HG03045 (cell line): ENCODE results near the gene INO80D.
A peak's percentile ranks its signal among the peaks of the same experiment; 100 is the strongest.
"Not testable (repeated sequence)": the region's sequence is repeated elsewhere in the genome, so short reads cannot be mapped to it uniquely, and the experiment has no call there.

Source experiments
- ATAC-seq: cut with Tn5 transposase; IDR thresholded peaks from one replicate; pipeline ENCODE4 v1.9.1; 2021; ENCODE audit warnings: mild to moderate bottlenecking, moderate library complexity; ENCODE audit not compliant: unreplicated experiment

INO80D gene

DNA sequence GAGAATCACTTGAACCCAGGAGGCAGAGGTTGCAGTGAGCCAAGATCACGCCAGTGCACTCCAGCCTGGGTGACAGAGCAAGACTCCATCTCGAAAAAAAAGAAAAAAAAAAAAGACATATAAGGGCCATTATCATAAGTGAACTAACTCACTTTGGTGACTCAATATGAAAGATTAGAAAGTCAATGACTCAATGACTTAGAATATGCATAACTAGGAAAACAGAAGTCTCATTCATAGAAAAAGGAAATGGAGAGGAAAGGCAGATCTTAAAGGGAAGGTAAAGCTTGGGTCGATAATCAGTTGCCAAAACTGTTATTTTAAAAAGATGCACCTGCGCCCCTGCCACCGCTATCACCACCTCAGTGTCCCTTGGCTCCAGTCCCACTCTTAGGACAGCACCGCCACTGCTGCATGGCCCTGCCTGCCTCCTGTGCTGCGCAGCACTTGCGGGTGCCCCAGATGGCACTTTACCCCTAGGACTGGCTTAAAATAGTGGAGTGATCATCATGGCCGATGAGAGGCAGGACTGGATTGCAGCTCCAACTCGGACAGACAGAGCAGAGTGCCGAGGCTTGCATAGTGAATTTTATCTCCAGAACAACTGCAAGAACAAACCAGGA lies 54.7 kb downstream of the INO80D start:
- ATAC-seq = peak; percentile 43

- ATAC-seq = no peak
Measured at GRCh38 chr2:206028101-206028500, 57.9 kb downstream of the INO80D start.

GRCh38 chr2:206023183-206023582 lies 62.8 kb downstream of the INO80D start:
- no peak for ATAC-seq

DNA sequence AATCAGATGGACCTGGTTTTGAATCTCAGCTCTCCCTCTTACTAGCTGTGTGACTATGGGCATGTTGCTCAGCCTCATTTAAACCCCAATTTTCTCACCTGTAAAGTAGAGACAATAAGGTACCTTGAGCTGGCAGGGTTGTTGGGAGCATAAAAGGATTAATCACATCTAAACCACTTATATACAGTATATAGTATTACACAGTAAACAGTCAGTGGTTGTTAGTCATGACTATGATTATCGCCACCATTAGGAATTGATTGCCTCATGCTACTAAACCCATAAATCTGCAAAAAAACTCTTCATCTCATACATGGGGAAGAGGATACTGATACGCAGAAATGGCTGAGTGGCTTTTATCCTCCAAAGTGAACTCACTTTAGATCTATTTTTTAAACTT lies 65.8 kb downstream of the INO80D start:
- ATAC-seq = no peak

- not testable (repeated sequence) for ATAC-seq
Measured at GRCh38 chr2:206015746-206016145, 70.2 kb downstream of the INO80D start.

- ATAC-seq = no peak
Measured at GRCh38 chr2:206011795-206012194, 74.2 kb downstream of the INO80D start.

GRCh38 chr2:206011018-206011614 lies 74.9 kb downstream of the INO80D start:
- no peak for ATAC-seq

DNA sequence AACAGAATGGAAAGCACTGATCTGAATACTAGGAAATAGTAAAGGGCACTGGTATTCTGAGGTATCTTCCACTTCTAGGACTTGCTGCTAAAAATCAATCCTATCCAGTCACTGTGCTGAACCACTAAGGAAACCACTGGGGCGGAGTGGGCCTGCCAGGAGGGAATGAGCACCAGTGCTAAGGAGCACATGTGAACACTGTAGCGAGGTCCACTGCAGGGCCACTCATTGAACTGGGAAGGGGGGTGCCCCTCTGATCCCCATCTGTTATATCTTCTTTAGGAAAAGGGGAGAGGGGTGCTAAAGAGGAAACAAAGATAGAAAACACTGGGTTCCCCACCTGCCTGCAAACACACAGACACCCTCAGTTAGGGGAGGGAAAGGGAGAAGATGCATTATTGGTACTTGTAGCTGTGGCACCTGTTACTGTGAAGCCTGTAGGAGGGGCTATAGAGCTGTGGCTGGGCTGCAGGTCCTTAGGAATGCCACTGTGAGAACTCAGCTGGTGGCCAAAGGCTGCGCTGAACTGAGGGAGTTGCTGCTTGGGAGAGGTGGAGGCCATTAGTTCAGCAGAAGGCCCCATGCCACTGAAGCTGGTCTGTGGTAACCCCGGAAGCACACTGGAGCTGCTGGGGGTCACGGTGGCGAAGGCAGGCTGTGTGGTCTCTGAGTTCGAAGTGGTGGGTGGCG lies 81.8 kb downstream of the INO80D start:
- no peak for ATAC-seq

GRCh38 chr2:206002440-206002839 lies 83.5 kb downstream of the INO80D start:
- ATAC-seq = no peak

GRCh38 chr2:206001912-206002311 lies 84.1 kb downstream of the INO80D start:
- ATAC-seq = no peak

DNA sequence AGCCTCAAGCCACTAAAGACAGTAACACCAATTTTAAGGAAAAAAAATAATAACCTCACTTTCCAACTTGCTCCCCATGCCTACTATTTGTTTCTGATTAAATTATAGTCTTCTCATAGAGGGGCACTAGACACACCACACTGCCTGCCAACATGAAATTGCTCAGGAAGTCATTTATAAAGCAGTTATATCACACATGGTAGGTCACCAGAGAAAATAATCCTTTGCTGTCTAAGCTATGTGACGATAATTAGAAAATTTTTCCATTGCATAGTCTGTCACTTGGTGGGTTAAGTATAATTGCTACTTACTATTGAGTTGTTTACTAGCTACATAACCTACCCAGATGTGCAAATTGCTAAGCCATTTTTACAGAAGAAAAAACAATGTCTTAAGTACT lies 85.2 kb downstream of the INO80D start:
- no peak for ATAC-seq

DNA sequence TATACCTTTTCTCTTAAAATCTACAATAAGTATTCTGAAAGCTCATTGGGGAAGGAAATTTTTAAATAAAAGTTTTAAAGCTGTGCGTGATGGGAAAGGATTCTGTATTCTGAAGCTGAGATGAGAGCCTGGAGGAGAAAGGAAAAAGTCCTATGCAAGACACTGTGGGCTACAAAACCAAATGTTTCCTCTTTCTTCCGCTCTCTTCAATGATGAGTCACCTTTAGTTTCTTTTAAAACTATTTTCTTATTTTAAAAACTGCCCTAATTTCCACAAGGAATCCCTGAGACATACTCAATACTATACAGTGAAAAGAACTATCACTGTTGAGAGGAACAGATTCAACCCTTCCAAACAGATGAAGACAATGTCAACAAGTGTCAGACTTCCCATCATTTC lies 87.4 kb downstream of the INO80D start:
- no peak for ATAC-seq

DNA sequence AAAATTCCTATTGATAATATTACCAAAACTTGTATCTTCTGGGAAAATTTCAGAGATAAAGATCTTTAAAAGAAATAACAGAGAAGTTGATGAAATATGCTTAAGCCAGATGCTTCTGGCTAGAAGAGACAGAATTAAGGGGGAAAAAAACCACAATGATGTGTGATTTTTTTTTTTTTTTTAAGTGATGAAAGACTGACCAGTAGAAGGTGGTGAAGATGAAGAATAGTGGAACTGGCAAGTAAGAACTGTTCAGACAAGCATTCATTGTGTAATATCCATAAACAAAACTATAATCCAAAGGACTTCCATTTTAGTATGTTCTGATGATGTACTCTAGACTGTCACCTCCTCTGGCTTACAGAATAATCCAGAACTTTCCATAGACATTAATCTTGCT lies 89.8 kb downstream of the INO80D start:
- ATAC-seq = no peak

GRCh38 chr2:205995260-205995659 lies 90.7 kb downstream of the INO80D start:
- no peak for ATAC-seq

GRCh38 chr2:205994344-205994743 lies 91.6 kb downstream of the INO80D start:
- ATAC-seq = no peak

- no peak for ATAC-seq
Measured at GRCh38 chr2:205990104-205990503, 95.9 kb downstream of the INO80D start.

DNA sequence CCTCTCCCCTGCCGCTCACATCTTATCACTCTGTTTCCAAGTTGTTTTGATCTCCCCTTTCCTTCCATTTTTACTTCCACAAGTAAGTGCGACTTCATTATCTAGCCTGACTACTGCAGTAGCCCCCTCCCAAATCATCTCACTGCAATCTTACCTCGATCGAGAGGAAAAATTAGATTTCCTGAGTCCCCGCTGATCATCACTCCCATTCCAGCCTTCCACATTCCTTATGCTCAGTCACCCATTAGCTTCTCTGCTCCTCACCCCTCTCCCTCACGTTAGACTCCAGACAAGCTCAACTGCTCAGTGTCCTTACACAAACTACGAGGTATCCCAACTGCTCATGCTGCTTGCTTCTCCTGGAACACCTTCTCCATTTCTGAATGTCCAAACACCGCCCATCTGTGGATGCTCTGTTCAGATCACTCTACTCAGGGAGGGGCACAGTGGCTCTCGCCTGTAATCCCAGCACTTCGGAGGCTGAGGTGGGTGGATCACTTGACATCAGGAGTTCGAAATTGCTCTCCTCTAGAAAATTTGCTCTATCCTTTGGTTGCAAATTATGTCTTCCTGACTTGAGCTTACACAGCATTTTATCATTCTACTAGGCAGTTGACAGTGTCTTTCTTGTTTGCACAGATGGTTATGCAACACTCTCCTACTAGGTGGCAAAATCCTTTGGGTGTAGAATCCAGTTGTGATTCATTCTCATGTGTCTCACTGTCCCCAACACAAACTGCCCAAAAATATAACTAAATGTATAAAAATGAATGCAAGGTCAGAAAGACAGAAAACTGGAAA lies 96.5 kb downstream of the INO80D start:
- no peak for ATAC-seq

- not testable (repeated sequence) for ATAC-seq
Measured at GRCh38 chr2:205988681-205989080, 97.3 kb downstream of the INO80D start.

DNA sequence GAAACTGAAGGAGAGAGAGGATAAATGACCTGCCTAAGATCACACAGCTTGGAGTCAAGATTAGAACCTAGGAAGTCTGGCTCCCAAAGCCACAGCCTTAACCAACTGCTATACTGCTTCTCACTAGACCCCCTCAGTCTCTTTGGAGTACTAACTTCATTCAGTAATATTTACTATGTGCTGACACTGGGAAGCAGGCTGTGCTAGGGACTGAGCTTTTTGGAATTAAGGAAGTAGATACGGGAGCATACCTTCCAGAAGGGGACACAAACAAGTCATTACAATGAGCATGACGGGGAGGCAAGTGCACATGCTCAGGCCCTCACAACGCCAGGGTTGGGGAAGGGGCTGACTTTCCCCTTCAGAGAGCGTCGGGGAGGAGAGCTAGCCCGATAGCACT lies 97.7 kb downstream of the INO80D start:
- no peak for ATAC-seq

GRCh38 chr2:205986334-205986733 lies 99.6 kb downstream of the INO80D start:
- ATAC-seq = not testable (repeated sequence)

- ATAC-seq = peak; percentile 52
Measured at GRCh38 chr2:205984381-205984780, 101.6 kb downstream of the INO80D start.
